GM12878 (cell line): ENCODE data around the gene CSNK2A1. TPM values are rescaled to one million over a fixed set of nuclear protein-coding genes. Genes with fewer than 3 reads are reported as not detected.

Experiments used
- ATAC-seq: fragments of 200-7000 bp; cut with Tn5 transposase; 3 replicates; pipeline ENCODE4 v1.9.1; 2020; ENCODE audit warnings: mild to moderate bottlenecking, moderate library complexity
- BruUV-seq: library from RNA; stranded (reverse); fragments of 400-500 nt; replicated peaks from 2 replicates; lab custom pipeline; 2021; lab: Mats Ljungman, UMichigan
- CTCF ChIA-PET: fragments of 300-600 bp; sonication (Branson Sonifier 250); formaldehyde crosslinking; extraction: SDS; loops from one replicate; lab custom pipeline; 2021; ENCODE audit warnings: inconsistent platforms; lab: Yijun Ruan, JAX
- POLR2A ChIA-PET: fragments of 350-600 bp; formaldehyde crosslinking; extraction: SDS; loops from one replicate; lab custom pipeline; 2021; ENCODE audit warnings: inconsistent platforms; lab: Charles Lee
- RAD21 ChIA-PET: fragments of 300-600 bp; sonication (Branson Sonifier 250); formaldehyde crosslinking; loops from one replicate; lab custom pipeline; 2023; ENCODE audit warnings: antibody characterized with exemption; ENCODE audit not compliant: unreplicated experiment; lab: Charles Lee
- SMC1A ChIA-PET: fragments of 300-600 bp; sonication (Branson Sonifier 250); formaldehyde crosslinking; loops from one replicate; lab custom pipeline; 2023; ENCODE audit not compliant: unreplicated experiment, uncharacterized antibody; lab: Charles Lee
- DNase-seq: peaks from one replicate; pipeline ENCODE4 v3.0.0-alpha.2; 2011; ENCODE audit warnings: low read depth, low spot score
- FAIRE-seq: peaks from 3 replicates; lab custom pipeline; 2011; peaks lifted over from hg19 to GRCh38; lab: Jason Lieb, UNC
- H2AFZ ChIP-seq: 2 replicates; pipeline ENCODE4 v1.6.0; 2011; ENCODE audit warnings: low read depth, low read length, control low read depth; ENCODE audit not compliant: control insufficient read depth
- H3K27ac ChIP-seq: 2 replicates; pipeline ENCODE4 v1.5.1; 2011; ENCODE audit warnings: control low read depth; ENCODE audit not compliant: control insufficient read depth, insufficient read depth
- H3K27me3 ChIP-seq, 2 experiments: replicated peaks in 1 of 2; 2 replicates each; pipeline versions ENCODE4 v1.6.0 to v1.6.1; 2011; ENCODE audit warnings: low read length in 1 of 2; ENCODE audit not compliant: control insufficient read depth in 2 of 2, insufficient read depth in 2 of 2
- H3K36me3 ChIP-seq, 2 experiments: 2 replicates each; pipeline ENCODE4 v1.5.1; 2011; ENCODE audit warnings: low read length in 1 of 2; ENCODE audit not compliant: control insufficient read depth in 2 of 2, insufficient read depth in 2 of 2
- H3K4me1 ChIP-seq: 2 replicates; pipeline ENCODE4 v1.6.1; 2011; ENCODE audit warnings: mild to moderate bottlenecking, low read length, moderate library complexity, mixed read lengths; ENCODE audit not compliant: control insufficient read depth, insufficient read depth
- H3K4me2 ChIP-seq: 2 replicates; pipeline ENCODE4 v1.6.0; 2011; ENCODE audit warnings: control low read depth; ENCODE audit not compliant: control insufficient read depth, insufficient read depth
- H3K4me3 ChIP-seq: fragments of 200-600 bp; sonication (generic); 2 replicates; pipeline ENCODE4 v1.5.1; 2016
- H3K79me2 ChIP-seq: 2 replicates; pipeline ENCODE4 v1.6.0; 2011; ENCODE audit warnings: low read length; ENCODE audit not compliant: control insufficient read depth, insufficient read depth
- H3K9ac ChIP-seq: 2 replicates; pipeline ENCODE4 v1.8.0; 2011; ENCODE audit warnings: low read length, control low read depth, mixed read lengths; ENCODE audit not compliant: control insufficient read depth, insufficient read depth
- H3K9me3 ChIP-seq: replicated peaks from 3 replicates; pipeline ENCODE4 v1.5.1; 2011; ENCODE audit warnings: mild to moderate bottlenecking, low read length; ENCODE audit not compliant: control insufficient read depth, insufficient read depth
- H4K20me1 ChIP-seq: 2 replicates; pipeline ENCODE4 v1.6.0; 2011; ENCODE audit not compliant: control insufficient read depth, insufficient read depth
- ASH2L ChIP-seq: fragments of 300-600, 200-600 bp; sonication (generic); IDR thresholded peaks from 2 replicates; pipeline ENCODE4 v1.6.1; 2017; ENCODE audit warnings: low read depth, mild to moderate bottlenecking, borderline replicate concordance
- BCL11A ChIP-seq: IDR thresholded peaks from 2 replicates; pipeline ENCODE4 v1.6.1; 2011; ENCODE audit warnings: low read depth, low read length
- BHLHE40 ChIP-seq, 2 experiments: fragments of 450-650 bp in 1 of 2; IDR thresholded peaks; 2 replicates each; pipeline ENCODE4 v1.6.1; 2011 to 2017; ENCODE audit warnings: low read depth in 2 of 2, borderline replicate concordance in 1 of 2, improper control_type of control experiment in 1 of 2, low read length in 1 of 2, mild to moderate bottlenecking in 1 of 2
- IKZF1 ChIP-seq: fragments of 450-650 bp; conservative IDR thresholded peaks from 2 replicates; pipeline ENCODE4 v1.6.1; 2017; ENCODE audit warnings: antibody characterized with exemption, mild to moderate bottlenecking
- SUPT20H ChIP-seq: IDR thresholded peaks from 2 replicates; pipeline ENCODE4 v1.6.1; 2011; ENCODE audit warnings: low read depth, mild to moderate bottlenecking, low read length, moderate library complexity, borderline replicate concordance; ENCODE audit not compliant: control insufficient read depth
- WRNIP1 ChIP-seq: IDR thresholded peaks from 2 replicates; pipeline ENCODE4 v1.6.1; 2011; ENCODE audit warnings: low read depth, low read length, improper control_type of control experiment, borderline replicate concordance
- WGBS: methylation state at CpG from one replicate; pipeline ENCODE4 v1.1.6; 2016; ENCODE audit warnings: low lambda C conversion rate; ENCODE audit not compliant: insufficient replicate concordance, insufficient coverage; ENCODE audit errors: missing lambda C conversion rate; 5-methylcytosine and 5-hydroxymethylcytosine counted together
- in situ Hi-C: fragments of 300-500 bp; cut with MboI; formaldehyde crosslinking; loops from 9 replicates; pipeline ENCODE4 v1.14.3; 2018; ENCODE audit warnings: mixed read lengths
- intact Hi-C: fragments of 100-400 bp; cut with micrococcal nuclease; formaldehyde crosslinking; loops from one replicate; pipeline ENCODE4 v1.14.2; 2022; ENCODE audit not compliant: unreplicated experiment
- polyA plus RNA-seq, 11 experiments: library from polyadenylated mRNA; depleted of rRNA in 4 of 11; unstranded in 6 of 11; stranded (reverse) in 5 of 11; fragments of >200 nt; fragmentation: Nextera tagmentation in 4 of 11; fragmentation: Illumina TruSeq in 1 of 11; extraction: Ambion mirVana in 4 of 11; extraction: Trizol in 1 of 11; gene quantifications; 1 replicate in 1 of 11; 2 replicates in 10 of 11; pipeline versions ENCODE4 v1.2.1 to v1.2.3, GENCODE V29; 2011 to 2016; ENCODE audit warnings: inconsistent platforms in 2 of 11, missing spikeins in 2 of 11, low read depth in 1 of 11
- total RNA-seq, 4 experiments: library from RNA; depleted of rRNA in 3 of 4; stranded (reverse); fragments of >200 nt in 3 of 4; fragmentation: Illumina TruSeq in 1 of 4; extraction: Trizol in 1 of 4; gene quantifications; 2 replicates each; pipeline versions ENCODE4 v1.2.1 to v1.2.3, GENCODE V29; 2013 to 2021
- TF ChIP-seq, protein P1 (sequence below): IDR thresholded peaks from 2 replicates; pipeline ENCODE4 v1.6.1; 2011; ENCODE audit warnings: borderline replicate concordance, low read depth, mild to moderate bottlenecking, moderate library complexity, mixed read lengths, low read length; ENCODE audit not compliant: insufficient read depth; ENCODE audit errors: extremely low read length
- TF ChIP-seq, protein P2 (sequence below): fragments of 450-650 bp; IDR thresholded peaks from 2 replicates; pipeline ENCODE4 v1.6.1; 2014; ENCODE audit warnings: mild to moderate bottlenecking

Gene CSNK2A1
- total and polyA plus RNA-seq, 10 of the 15 experiments (the other 5 are each of a cell fraction or from before 2014, with no cell fraction given) = 47.6 to 199 (median 95.0) TPM

DNA sequence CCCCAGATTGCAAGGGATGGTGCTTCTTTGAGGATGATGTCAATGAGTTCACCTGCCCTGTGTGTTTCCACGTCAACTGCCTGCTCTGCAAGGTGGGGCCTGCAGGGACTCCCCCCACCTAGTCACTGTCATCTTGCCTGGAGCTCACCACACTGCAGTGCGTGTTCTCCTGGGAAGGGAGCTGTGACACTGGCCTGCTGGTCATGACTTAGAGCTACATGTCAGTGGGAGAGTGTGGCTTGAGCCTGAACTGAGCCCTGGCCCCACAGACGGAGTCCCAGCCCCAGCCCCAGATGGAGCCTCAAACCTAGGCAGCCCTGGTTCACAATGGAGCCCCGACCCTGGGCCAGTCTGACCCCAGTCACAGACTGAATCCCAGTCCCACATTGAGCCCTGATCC is 116.2 kb downstream of the CSNK2A1 start:
- H3K4me2 ChIP-seq = no peak overlapping the region
- H3K36me3 ChIP-seq = peaks cover 13 to 16% of the 10 kb centered on the region in 2 experiments
- ATAC-seq (no peak), DNase-seq (no peak), FAIRE-seq (no peak)
- no TSS peak for BruUV-seq
- no peaks in the 10 kb centered on the region for H3K27me3 ChIP-seq
- ChIA-PET RAD21 (no interaction called here), POLR2A (interaction anchor here (1.2 kb wide), 1 partner anchor 66 kb away, joined by 4 read pairs; no protein-coding TSS in a partner anchor), SMC1A (no interaction called here), CTCF (interaction anchor here (1.0 to 1.1 kb wide), 2 partner anchors 13 to 47 kb away, joined by 3 to 4 read pairs; partner anchors contain the start of gene TRIB3)
- H3K9me3 ChIP-seq = no peaks in the 10 kb centered on the region
- no peak overlapping the region for H2AFZ ChIP-seq
- no peaks in the 10 kb centered on the region for H3K79me2 ChIP-seq
- no peaks in the 10 kb centered on the region for H4K20me1 ChIP-seq
- 81% methylated on average over 4 of the region's 4 CpGs for WGBS
- intact Hi-C loops (no loop called here), in situ Hi-C loops (no loop called here)
- no peak overlapping the region for H3K4me3 ChIP-seq
- H3K4me1 ChIP-seq = no peaks in the 10 kb centered on the region
- H3K27ac ChIP-seq = no peak overlapping the region
- TF ChIP-seq, protein P1, sequence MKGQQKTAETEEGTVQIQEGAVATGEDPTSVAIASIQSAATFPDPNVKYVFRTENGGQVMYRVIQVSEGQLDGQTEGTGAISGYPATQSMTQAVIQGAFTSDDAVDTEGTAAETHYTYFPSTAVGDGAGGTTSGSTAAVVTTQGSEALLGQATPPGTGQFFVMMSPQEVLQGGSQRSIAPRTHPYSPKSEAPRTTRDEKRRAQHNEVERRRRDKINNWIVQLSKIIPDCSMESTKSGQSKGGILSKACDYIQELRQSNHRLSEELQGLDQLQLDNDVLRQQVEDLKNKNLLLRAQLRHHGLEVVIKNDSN = no peak
- TF ChIP-seq IKZF1 = no peak
- TF ChIP-seq BCL11A = no peak
- no peak for TF ChIP-seq SUPT20H
- no peak for TF ChIP-seq BHLHE40 (IDR thresholded peaks at IDR 0.05; ENCODE audit: borderline replicate concordance in 1 of 2, low read depth in 2 of 2, low read length in 1 of 2)
- TF ChIP-seq, protein P2, sequence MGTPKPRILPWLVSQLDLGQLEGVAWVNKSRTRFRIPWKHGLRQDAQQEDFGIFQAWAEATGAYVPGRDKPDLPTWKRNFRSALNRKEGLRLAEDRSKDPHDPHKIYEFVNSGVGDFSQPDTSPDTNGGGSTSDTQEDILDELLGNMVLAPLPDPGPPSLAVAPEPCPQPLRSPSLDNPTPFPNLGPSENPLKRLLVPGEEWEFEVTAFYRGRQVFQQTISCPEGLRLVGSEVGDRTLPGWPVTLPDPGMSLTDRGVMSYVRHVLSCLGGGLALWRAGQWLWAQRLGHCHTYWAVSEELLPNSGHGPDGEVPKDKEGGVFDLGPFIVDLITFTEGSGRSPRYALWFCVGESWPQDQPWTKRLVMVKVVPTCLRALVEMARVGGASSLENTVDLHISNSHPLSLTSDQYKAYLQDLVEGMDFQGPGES = no peak
- TF ChIP-seq WRNIP1 = no peak
- no peak for TF ChIP-seq ASH2L
- no peak overlapping the region for H3K9ac ChIP-seq
